ENCODE measurements around the gene AXIN1.
"Not testable (repeated sequence)": the region's sequence is repeated elsewhere in the genome, so short reads cannot be mapped to it uniquely, and the experiment has no call there.

The AXIN1 gene

DNA sequence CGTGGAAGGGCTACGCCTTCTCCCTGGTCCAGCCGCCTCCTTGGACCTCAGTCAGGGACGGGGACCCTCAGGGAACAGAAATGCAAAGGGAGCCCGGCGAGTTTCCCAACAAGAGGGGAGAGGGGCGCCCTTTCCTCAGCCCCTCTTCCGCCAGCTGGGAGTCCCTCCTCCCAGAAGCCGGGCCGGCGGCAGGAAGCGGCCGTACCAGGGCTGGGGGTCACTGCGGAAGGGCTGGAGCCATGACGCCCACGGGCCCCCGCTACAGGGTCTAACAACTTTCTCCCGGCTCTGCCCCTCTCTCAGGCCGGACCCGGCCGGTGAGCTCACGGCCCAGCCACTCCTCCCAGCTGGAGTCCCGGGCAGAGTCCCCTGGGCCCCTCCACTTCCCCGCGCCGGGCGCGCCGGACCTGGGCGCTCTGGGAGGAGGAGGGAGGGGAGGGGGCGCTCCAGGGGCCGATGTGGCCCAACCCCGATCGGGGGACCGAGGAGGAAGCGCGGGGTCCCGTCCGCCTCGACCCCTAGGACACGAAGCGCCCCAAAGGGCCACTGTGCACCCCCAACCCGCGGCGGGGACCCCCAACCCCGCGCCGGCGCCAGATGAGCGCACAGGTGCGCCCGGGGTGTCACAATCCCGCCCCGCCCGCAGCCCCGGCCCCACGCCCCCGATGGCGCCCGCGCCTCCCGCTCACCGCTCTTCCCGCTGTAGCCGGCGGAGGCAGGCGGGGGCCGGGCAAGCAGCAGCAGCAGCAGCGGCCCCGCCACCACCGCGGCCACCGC, 28.7 kb upstream of the AXIN1 start:
- no peak for DNase-seq

DNA sequence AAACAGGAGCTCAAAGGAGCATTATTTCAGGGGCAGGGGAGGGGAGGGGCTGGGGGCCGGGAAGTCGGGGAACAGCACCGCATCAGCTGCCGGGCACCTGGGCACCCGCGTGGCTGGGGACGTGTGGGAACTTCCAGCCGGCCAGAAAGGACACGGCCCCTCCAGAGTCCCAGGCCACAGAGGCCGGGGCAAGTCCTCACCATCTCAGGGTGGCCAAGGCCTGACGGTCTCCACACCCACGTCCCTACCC, 28.2 kb upstream of the AXIN1 start:
- DNase-seq: no peak

DNA sequence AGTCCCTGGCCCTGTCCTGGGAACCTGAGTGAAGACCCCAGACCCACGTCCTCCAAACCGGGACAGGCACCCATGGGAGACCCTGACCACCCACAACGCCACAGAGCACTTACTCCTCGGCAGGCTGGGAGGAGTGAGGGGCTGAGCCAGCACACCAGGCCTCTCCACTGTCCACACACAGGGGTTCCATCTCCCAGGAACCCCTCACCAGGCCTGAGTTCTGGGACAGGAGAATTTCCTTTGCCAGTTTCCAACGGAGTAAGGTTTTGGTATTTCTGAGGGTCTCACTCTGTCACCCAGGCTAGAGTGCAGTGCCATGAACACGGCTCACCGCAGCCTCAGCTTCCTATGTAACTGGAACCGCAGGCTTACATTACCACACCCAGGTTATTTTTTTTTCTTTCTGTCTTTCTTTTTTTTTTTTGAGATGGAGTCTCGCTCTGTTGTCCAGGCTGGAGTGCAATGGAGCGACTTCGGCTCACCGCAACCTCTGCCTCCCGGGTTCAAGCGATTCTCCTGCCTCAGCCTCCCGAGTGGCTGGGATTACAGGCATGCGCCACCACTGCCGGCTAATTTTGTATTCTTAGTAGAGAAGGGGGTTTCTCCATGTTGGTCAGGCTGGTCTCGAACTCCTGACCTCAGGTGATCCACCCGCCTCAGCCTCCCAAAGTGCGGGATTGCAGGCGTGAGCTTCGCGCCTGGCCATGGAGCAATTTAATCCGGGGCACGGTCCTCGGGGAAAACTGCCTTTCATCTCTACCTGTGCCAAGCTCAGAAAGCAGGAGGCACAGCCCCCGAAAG, 27.6 kb upstream of the AXIN1 start:
- DNase-seq: no peak

DNA sequence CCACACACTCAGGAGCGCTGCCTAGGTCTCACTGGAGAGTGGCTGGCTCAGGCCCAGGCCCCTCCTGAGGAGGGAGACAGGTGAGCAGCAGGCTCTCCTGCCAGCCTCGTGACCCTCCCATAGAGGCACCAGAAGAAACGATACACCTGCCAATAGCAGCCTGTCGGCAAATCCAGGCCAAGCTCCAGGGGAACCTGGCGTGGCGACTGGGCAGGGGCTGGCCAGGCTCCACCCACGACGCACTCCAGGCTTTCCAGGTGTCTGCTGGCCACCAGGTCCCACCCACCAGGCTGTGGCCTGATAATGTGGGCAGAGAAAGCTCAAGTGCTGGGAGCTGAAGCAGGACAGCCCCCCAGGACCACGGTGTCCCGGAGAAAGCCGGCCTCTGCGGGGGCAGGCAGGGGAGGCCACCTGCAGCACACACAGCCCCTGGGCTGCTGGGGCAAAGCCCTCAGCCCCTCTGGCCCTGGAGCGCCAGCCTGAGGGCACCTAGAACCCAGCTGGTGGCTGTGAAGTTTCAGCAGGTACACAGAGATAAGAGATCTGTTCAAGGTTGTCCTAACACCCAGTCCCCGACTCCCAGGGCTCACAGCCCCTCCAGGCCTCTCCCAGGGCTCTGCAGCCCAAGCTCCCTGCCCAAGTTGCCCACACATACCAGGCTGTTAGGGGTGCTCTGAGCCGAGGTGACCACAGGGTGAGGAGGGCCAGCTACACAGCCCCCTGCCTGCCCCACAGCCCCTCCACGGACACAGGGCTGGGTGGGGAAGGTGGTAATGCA, 26.8 kb upstream of the AXIN1 start:
- no peak for DNase-seq

DNA sequence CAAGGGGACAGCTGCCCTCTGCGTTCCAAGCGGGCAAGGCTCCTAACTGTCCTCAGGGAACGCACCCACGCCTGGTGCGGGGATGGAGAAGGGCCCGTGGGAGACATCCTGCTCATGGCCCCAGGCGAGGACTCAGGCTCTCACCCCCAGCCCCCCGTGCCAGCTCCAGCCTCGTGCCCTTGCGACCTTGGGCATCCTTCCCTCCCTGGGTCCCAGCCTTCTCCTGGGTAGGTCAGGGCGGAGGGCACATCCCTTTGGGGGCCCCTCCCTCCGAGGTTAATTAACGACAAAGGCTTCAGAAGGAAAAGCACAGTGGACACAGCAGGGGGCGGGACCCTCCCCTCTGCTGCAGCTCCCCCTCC, 26.3 kb upstream of the AXIN1 start:
- DNase-seq: no peak

DNA sequence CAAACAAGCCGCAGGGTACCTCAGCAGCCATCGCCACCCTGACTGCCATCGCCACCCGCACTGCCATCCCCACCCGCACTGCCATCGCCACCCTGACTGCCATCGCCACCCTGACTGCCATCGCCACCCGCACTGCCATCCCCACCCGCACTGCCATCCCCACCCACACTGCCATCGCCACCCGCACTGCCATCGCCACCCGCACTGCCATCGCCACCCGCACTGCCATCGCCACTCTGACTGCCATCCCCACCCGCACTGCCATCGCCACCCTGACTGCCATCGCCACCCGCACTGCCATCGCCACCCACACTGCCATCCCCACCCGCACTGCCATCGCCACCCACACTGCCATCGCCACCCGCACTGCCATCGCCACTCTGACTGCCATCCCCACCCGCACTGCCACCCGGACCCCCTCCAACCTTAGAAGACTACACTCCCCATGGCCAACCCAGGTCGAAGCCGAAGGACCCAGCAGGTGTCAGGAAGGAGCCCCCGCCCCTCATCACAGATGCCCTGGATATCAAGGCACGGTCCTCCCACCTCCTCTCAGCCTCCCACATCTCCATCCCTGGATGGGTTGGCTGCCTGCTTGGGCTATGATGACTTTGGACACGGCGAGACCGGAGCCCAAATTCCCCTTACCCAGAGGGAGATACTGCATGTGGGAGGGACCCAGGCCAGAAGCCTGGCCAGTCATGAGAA, 25.7 kb upstream of the AXIN1 start:
- DNase-seq: not testable (repeated sequence)

DNA sequence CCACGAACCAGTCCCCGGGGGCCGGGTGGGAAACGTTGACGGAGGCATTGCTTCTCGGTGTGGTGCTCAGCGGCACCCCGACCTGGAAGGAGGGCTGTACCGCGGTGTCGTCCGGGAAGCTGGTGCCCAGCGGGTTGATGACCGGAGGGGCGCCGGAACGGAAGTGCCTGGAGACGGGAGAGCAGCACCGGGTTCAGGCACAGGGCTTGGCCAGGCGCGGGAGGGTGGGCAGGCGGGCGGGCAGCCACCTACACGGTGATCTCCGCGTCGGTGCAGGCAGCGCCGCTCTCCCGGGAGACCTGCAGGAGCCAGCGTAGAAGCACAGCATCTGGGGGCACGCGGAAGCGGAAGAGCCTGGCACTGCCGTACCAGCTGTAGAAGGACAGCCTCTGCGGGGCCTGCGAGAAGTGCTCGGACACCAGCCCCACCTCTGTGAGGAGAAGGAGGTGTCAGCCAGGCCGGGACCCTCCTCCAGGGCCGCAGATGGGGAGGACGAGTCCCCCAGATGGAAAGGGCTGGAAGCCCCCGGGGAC, 25.0 kb upstream of the AXIN1 start:
- DNase-seq: no peak

DNA sequence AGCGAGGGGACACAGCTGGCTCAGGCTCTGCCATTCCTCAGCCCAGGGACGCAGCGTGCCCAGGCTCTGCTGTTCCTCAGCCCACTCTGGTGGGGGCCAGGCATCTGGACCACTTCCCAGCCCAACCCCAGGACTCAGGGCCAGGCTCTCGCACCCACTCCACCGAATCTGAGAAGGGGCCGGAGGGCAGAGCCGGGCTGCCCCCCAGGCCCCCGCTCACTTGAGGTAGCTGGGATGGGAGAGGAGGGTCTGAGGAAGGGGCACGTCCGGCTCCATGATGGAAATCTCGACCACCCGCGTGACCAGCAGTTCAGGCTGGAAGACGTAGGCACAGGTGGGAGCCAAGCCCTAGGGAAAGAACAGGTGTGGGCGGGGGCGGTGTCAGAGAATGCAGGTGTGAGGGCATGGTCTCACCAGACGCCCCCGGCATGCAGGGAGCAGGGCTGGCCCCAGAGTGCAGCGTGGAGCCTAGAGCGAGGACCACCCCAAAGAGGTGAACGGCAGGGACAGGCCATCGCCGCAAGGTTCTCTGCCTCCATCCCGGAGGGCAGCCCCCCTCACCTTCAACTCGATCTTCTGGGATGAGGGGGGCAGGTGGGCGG, 24.4 kb upstream of the AXIN1 start:
- no peak for DNase-seq

DNA sequence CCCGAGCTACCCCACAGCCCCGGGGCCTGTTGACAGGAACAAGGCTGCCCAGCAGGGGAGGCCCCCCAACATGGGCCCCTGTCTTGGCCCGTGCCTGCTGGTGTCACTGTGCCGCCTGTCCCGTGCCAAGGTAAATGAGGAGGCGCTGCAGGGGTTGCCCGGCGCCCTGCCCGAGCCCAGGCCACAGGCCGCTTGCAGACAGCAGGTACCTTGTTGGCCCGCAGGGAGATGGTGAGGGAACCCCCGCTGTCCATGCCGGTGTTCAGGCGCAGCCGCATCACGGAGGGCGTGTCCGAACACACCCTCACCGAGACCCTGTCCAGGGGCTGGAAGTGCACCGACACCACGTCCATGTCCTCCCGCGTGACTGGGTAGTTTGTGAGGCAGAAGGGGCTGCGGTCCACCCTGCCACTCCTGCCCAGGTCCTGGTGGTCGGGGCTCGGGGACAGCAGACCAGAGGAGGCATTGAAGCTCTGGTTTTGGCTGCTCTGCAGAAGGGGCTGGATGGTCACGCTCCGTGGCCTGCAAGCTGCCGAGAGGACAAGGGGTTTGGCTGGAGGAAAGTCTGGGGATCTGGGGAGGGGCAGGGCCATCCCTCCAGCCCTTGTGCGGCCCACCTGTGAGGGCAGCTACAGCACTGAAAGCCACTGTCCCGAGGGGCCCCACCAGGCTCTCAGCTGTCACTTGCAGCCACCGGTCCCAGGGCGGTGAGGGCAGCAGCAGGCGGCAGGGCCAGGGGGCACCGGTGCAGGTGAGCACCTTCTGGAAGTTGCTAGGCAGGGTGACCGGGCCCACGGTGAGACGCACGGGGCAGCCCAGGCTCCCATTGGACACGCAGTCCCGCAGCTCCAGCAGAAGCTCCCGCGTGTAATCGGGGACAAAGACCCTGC, 23.6 kb upstream of the AXIN1 start:
- DNase-seq: no peak

DNA sequence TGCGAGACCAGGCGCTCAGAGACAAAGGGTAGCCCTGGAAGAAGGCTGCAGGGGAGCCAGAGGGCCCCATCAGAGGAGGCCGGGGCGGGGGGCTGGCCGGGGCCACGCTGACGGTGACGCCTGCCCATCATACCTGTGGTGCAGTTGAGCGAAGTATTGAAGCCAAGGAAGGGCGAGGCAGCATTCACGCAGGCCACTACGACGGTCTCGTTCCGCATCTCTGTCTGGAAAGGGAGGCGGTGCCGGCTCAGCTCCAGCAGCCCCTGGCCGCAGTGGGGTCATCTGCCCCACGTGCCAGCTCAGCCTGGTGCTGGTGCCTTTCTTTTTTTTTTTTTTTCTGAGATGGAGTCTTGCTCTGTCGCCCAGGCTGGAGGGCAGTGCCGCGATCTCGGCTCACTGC, 22.7 kb upstream of the AXIN1 start:
- no peak for DNase-seq

DNA sequence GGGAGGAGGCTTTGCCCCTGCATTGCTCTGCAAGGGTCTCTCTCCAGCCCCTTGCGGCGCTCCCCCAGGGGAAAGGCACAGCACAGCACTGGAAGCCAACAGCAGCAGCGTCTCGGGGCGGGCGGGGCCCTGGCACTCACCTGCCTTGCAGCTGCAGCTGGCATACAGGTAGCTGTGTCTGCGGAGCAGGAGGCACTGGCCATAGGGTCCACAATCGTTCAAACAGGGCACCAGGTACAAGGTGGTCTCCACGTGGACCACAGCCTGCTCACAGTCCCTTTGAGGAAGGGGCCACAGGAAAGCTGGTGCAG, 22.0 kb upstream of the AXIN1 start:
- no peak for DNase-seq

DNA sequence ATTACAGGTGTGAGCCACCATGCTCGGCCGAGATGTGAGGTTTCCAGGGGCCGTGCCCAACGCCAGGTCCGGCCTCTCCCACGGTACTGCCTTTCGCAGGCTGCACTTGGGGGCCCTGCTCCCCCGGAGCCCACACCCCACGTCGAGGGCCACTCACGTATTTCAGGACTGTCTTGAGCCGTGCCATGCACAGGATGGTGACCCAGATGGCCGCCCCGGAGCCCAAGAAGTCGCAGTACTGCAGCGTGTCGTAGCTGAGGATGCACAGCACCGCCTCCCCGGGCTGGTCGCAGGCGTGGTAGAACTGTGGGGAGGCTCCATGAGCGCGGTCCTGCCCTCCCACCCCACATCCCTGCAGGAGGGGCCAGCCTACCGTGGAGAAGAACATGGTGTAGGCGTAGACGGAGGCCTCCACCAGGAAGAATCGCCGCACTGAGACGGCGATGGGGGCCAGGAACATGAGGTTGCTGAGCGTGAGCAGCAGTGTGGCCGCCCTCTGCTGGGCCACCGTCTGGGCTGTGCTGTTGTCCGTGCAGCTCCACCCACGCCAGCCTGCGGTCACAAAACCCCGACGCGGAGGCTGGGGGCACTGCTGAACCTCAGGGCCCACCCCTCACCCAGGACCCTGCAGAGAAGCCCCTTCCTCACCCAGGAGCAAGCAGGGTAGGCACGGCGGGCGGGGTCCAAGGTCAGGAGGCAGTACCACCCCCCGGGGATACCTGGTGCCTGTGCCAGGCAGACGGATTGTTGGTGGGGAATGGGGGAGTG, 21.5 kb upstream of the AXIN1 start:
- no peak for DNase-seq

DNA sequence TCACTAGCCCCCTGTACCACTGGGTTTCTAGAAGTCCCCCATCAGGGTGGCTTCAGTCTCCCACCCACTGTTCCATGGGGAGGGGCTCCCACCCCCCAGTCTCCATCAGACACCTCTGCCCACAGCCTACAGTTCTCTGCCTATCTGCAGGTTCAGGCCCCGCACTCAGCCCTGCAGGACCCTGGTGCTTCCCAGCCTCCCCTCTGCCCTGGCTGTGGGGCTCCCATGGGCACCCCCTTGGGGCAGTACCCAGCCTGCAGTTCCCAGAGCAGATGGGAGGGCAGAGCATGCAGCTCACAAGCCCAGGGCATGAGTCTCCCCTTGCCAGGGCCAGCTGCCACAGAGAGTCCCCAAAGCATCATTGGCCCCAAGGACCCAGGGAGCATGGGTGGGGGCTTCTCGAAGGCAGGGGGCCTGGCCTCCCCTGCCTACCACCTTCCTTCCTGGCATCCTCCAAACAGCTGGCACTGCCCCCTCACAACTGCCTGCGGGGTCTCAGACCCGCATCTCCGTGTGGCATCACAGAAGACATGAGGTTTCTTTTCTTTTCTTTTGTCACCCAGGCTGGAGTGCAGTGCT, 20.6 kb upstream of the AXIN1 start:
- DNase-seq: no peak

DNA sequence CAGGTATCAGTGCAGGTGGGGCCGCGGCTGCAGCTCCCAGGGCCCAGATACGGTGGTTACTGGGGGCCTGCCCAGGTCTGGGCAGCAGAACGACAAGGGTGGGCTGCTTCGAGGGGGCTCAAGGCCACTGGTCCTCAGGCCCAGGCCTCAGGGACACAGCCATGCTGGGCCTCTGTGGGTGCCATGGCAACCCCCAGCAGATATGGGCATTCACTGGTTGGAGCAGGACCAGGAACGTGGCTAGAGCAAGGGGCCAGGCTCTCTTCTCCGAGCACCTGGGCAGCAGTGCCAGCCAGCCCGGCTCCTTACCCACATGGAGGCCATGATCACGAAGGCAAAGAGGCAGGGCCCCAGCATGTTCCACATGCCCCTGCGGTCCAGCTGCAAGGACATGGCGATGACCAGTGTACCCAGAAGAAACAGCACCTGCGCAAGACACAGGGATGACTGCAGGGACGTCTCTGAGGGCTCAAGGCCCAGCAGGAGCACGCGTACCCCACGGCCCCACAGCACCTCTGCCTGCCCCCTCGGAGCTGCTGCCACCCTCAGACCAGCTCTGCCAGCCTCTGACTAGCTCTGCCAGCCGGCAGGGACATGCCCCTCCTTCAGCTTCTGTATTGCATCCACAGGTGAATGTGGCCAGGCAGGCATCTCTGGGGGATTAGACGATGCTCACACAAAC, 19.9 kb upstream of the AXIN1 start:
- DNase-seq: no peak

DNA sequence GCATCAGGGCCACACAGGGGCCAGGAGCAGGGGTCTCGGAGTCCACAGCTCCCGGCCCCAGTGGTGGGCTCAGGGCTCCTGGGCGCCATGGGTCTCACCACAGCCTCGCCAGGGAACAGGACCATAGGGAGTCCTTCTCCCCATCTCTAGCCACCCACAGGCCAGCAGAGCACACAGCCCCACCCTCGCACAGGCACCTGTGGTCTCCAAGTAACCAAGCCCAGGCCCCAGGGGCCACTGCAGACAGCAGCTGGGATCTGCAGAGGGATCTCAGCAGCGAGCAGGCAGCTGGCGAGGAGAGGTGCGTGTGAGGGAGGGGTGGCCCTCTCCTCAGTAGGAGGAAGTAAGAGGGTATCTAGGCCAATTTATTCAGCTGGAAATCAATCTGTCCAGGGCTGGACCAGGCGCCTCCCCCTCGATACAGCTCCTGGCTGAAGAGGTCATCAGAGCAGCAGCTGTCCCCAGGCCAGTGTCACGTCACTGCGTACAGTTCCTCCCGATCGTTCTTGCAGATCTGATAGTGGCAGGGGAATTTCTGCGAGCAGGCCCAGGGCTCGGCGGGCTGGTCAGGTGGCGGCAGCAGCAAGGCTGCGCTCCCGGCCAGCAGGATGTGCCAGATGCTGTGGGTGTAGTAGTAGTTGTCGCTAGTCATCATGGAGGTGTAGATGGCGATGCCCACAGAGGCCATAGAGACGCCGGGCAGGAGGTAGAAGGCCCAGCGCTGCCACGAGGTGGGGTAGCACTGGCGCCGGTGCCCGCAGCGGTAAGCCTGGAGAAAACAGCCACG, 19.2 kb upstream of the AXIN1 start:
- DNase-seq: no peak

DNA sequence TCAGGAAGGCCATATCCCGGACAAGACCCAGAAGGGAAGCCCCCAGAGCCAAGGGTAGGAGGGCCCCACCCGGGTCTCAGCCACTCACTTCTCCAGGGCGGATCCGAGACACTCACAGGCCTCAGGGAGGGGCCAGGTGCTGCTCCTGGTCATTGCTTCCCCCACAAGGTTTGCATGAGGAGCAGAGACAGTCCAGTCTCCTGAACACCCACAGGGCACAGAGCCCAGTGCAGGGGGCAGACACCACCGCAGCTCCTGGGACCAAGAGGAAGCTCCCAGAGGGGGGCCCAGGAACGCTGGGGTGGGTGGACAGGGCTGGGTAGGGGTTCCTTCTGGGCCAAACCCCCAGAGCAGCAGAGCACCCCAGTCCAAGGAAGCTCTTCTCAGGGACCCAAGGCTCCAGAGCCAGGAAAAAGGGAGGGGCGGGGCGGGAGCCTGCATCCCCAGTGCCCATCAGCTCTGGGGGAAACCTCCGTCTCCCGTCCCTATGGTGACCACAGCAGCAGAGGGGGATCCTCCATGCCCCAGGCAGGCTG, 18.5 kb upstream of the AXIN1 start:
- no peak for DNase-seq

DNA sequence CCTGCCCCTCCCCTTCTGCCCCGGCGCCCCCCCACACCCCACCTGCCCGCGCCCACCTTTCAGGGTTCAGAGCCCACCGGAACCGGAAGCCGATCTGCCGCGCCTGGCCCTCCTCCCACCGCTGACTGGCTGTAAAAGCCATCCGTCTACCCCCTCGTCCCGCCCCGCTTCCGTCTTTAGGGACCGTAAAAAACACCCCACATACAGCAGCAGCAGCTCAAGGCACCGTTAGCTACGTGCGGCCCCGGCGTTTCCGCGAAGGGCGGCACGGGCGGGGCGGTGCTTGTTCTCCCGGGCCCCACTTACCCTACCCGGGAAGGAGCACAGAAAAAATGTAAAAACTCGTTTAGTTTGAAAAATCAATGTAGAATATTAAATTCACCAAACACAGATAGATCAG, 17.9 kb upstream of the AXIN1 start, which contains the start of gene MRPL28:
TSS of gene MRPL28 (minus strand) at position 96 of the 400 bp plus-strand sequence. CDS start 320 bp downstream, outside the sequence.
- peak; percentile 87 to 91 for DNase-seq

DNA sequence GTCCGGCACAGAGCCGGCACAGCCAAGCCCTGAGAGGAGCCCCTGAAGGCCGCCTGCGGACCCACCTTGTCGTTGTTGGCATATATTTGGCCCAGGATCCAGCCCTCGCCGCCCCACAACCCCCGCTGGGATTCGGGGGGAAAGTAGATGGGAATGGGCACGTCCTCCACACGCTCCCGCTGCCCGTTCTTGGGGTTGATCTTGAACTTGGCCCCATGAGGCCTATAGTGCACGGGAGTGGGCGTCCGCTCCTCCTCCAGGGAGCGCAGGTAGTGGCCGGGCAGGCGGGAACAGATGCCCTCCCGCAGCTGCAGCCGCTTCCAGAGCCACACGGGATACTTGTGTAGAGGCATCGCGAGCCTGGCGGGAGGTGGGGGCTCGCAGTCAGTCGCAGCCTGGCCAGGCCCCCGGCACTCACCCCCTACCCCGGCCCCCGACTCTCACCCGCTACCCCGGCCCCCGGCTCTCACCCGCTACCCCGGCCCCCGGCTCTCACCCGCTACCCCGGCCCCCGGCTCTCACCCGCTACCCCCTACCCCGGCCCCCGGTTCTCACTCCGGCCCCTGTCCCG, 17.4 kb upstream of the AXIN1 start:
- no peak for DNase-seq
